DMS53 treated with DMSO at 0.1 percent for 48 hours (cell line): ENCODE results near the gene ADAD2.
"Not testable (repeated sequence)": the region's sequence is repeated elsewhere in the genome, so short reads cannot be mapped to it uniquely, and the experiment has no call there.

Experiments
- DNase-seq: peaks from one replicate; lab custom pipeline; 2025; ENCODE audit not compliant: unreplicated experiment; lab: John Stamatoyannopoulos, UW

The ADAD2 gene

GRCh38 chr16:84195201-84196093 is 4.5 kb downstream of the ADAD2 start:
- no peak for DNase-seq

GRCh38 chr16:84196101-84196500 is 5.1 kb downstream of the ADAD2 start:
- DNase-seq, result no peak

- no peak for DNase-seq
These were observed 5.9 kb downstream of the ADAD2 start for GRCh38 chr16:84196727-84197394.

- no peak for DNase-seq
These were observed 6.6 kb downstream of the ADAD2 start for GRCh38 chr16:84197466-84198128.

- no peak for DNase-seq
These were observed 7.4 kb downstream of the ADAD2 start for GRCh38 chr16:84198401-84198800.

- no peak for DNase-seq
These were observed 8.1 kb downstream of the ADAD2 start for GRCh38 chr16:84199097-84199496.

- no peak for DNase-seq
These were observed 8.9 kb downstream of the ADAD2 start for GRCh38 chr16:84199861-84200260.

- DNase-seq, result not testable (repeated sequence)
These were observed 13.6 kb downstream of the ADAD2 start for GRCh38 chr16:84204551-84204950.

- DNase-seq, result not testable (repeated sequence)
These were observed 14.2 kb downstream of the ADAD2 start for GRCh38 chr16:84205123-84205522.

GRCh38 chr16:84205976-84206691 is 15.2 kb downstream of the ADAD2 start:
- no peak for DNase-seq

GRCh38 chr16:84207251-84207650 is 16.3 kb downstream of the ADAD2 start:
- DNase-seq, result no peak

GRCh38 chr16:84207879-84208278 is 16.9 kb downstream of the ADAD2 start:
- DNase-seq, result no peak

- no peak for DNase-seq
These were observed 19.0 kb downstream of the ADAD2 start for GRCh38 chr16:84209989-84210388.

- DNase-seq, result no peak
These were observed 21.2 kb downstream of the ADAD2 start for GRCh38 chr16:84212154-84212553.

- no peak for DNase-seq
These were observed 21.7 kb downstream of the ADAD2 start for GRCh38 chr16:84212631-84213030.

GRCh38 chr16:84214451-84215066 is 23.6 kb downstream of the ADAD2 start:
- no peak for DNase-seq

GRCh38 chr16:84215531-84215930 is 24.6 kb downstream of the ADAD2 start:
- DNase-seq, result no peak

GRCh38 chr16:84216144-84216543 is 25.2 kb downstream of the ADAD2 start:
- DNase-seq, result not testable (repeated sequence)

- no peak for DNase-seq
These were observed 27.3 kb downstream of the ADAD2 start for GRCh38 chr16:84218176-84218823.

- no peak for DNase-seq
These were observed 28.0 kb downstream of the ADAD2 start for GRCh38 chr16:84218956-84219355.
